Endodermal cell (in vitro differentiated cells): ENCODE measurements around the gene CASK. TPM values are rescaled to one million over a fixed set of nuclear protein-coding genes. Genes with fewer than 3 reads are reported as not detected.

Experiments used
- DNase-seq: peaks from one replicate; pipeline ENCODE4 v3.0.0-alpha.2; 2017
- H3K27ac ChIP-seq: 2 replicates; pipeline ENCODE4 v1.5.1; 2013; ENCODE audit warnings: mild to moderate bottlenecking, low read depth, low read length, moderate library complexity
- H3K27me3 ChIP-seq: 2 replicates; pipeline ENCODE4 v1.6.1; 2013; ENCODE audit warnings: mild to moderate bottlenecking, low read length, moderate library complexity; ENCODE audit not compliant: insufficient read depth, control insufficient read depth, poor library complexity, severe bottlenecking
- H3K36me3 ChIP-seq: 2 replicates; pipeline ENCODE4 v1.7.0; 2013; ENCODE audit warnings: mild to moderate bottlenecking, low read length, moderate library complexity; ENCODE audit not compliant: control insufficient read depth, insufficient read depth
- H3K4me1 ChIP-seq: one replicate; pipeline ENCODE4 v1.7.0; 2013; ENCODE audit warnings: low read length; ENCODE audit not compliant: control insufficient read depth, insufficient read depth
- H3K4me3 ChIP-seq: 2 replicates; pipeline ENCODE4 v1.5.1; 2013; ENCODE audit warnings: mild to moderate bottlenecking, low read length, moderate library complexity
- H3K9ac ChIP-seq: 2 replicates; pipeline ENCODE4 v1.6.1; 2013; ENCODE audit warnings: mild to moderate bottlenecking, low read length, moderate library complexity; ENCODE audit not compliant: poor library complexity, severe bottlenecking; ENCODE audit errors: extremely low read depth
- H3K9me3 ChIP-seq: 2 replicates; pipeline ENCODE4 v1.6.1; 2013; ENCODE audit warnings: mild to moderate bottlenecking, low read length, moderate library complexity; ENCODE audit not compliant: control insufficient read depth
- H3K27ac Mint-ChIP-seq: 2 replicates; pipeline ENCODE4 v1.8.0; 2020; ENCODE audit warnings: mixed read lengths
- H3K27me3 Mint-ChIP-seq: 2 replicates; pipeline ENCODE4 v1.8.0; 2021; ENCODE audit warnings: mild to moderate bottlenecking, mixed read lengths; ENCODE audit not compliant: insufficient read depth
- H3K36me3 Mint-ChIP-seq: 2 replicates; pipeline ENCODE4 v1.8.0; 2020; ENCODE audit warnings: low read depth, mixed read lengths
- H3K4me1 Mint-ChIP-seq: 2 replicates; pipeline ENCODE4 v1.8.0; 2020; ENCODE audit warnings: mixed read lengths
- H3K4me3 Mint-ChIP-seq: 2 replicates; pipeline ENCODE4 v1.8.0; 2020; ENCODE audit warnings: mild to moderate bottlenecking, moderate library complexity, mixed read lengths
- H3K9me3 Mint-ChIP-seq: 2 replicates; pipeline ENCODE4 v1.8.0; 2020; ENCODE audit warnings: mild to moderate bottlenecking, mixed read lengths
- WGBS, 2 experiments: methylation state at CpG; one replicate each; pipeline versions ENCODE4 v1.1.5 to v1.1.7; 2013; ENCODE audit warnings: missing lambda C conversion rate in 2 of 2, mixed read lengths in 1 of 2; ENCODE audit not compliant: insufficient coverage in 1 of 2, insufficient read length in 1 of 2; 5-methylcytosine and 5-hydroxymethylcytosine counted together
- total RNA-seq, 2 donors: library from RNA; stranded (reverse); fragmentation: NEBNext Ultra II Directional in 1 of 2; extraction: Animal tissue kit (Norgen Biotek cat#: 25700) in 1 of 2; gene quantifications; 2 replicates in 1 of 2; 3 replicates in 1 of 2; pipeline ENCODE4 v1.2.1, GENCODE V29; 2021
- TF ChIP-seq, protein P1 (sequence below): fragments of 200-600 bp; sonication (generic); conservative IDR thresholded peaks from 2 replicates; pipeline ENCODE4 v1.5.0; 2021; ENCODE audit warnings: antibody characterized with exemption, mild to moderate bottlenecking

The CASK gene
- total RNA-seq, 2 donors from 2014 or later = 79.1 to 87.1 TPM

DNA sequence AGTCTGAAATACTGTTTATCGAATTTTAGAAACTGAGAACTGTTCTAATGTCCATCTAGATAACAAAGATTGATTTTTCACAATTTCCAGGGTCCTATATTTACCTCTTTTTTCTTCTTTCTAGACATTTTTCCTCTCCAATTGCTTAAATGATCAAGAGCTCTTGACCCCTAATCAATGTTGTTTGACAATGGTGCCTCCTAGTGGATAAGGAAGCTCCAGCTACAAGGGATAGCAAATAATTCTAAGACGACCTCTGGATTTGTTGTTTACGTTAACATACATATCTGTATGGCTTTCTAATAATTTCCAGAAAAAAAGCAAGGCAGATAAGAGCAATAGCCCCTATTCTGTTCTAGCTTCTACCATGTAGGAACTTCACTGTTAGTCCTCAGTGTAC lies 163.5 kb downstream of the CASK start:
- Histone ChIP-seq H3K9ac (no peak overlapping the region), H3K36me3 (no peaks in the 10 kb centered on the region), H3K4me3 (no peak overlapping the region), H3K4me1 (no peaks in the 10 kb centered on the region), H3K27ac (no peak overlapping the region), H3K27me3 (no peaks in the 10 kb centered on the region), H3K9me3 (no peaks in the 10 kb centered on the region)
- no peak for DNase-seq
- no peak overlapping the region for H3K27ac Mint-ChIP-seq
- H3K9me3 Mint-ChIP-seq = peaks cover 18% of the 10 kb centered on the region
- H3K36me3 Mint-ChIP-seq = no peaks in the 10 kb centered on the region
- TF ChIP-seq, protein P1, sequence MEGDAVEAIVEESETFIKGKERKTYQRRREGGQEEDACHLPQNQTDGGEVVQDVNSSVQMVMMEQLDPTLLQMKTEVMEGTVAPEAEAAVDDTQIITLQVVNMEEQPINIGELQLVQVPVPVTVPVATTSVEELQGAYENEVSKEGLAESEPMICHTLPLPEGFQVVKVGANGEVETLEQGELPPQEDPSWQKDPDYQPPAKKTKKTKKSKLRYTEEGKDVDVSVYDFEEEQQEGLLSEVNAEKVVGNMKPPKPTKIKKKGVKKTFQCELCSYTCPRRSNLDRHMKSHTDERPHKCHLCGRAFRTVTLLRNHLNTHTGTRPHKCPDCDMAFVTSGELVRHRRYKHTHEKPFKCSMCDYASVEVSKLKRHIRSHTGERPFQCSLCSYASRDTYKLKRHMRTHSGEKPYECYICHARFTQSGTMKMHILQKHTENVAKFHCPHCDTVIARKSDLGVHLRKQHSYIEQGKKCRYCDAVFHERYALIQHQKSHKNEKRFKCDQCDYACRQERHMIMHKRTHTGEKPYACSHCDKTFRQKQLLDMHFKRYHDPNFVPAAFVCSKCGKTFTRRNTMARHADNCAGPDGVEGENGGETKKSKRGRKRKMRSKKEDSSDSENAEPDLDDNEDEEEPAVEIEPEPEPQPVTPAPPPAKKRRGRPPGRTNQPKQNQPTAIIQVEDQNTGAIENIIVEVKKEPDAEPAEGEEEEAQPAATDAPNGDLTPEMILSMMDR = peak; percentile 77
- no peak overlapping the region for H3K4me3 Mint-ChIP-seq
- H3K4me1 Mint-ChIP-seq = no peaks in the 10 kb centered on the region
- H3K27me3 Mint-ChIP-seq = no peaks in the 10 kb centered on the region
- WGBS, 2 experiments = 61% methylated on average over 2 of the region's 3 CpGs; no CpG with 5 or more reads in 1 of the 2 experiments

DNA sequence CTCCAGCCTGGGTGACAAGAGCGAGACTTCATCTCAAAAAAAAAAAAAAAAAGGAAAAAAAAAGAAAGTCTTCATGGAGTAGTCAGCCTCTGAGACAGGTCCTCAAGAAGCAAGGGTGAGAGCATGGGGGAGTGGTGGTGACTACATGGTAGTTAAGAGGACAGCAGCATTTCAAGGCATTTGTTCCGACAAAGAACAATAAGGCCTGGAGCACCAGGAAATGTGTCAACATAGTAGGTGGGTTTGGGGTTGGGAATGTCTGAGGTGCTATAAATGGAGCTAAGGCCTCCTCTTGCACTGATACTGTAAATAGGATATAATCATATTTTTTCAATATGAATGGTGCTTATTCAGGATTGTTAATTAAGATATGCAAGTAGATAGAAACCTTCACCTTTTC lies 165.0 kb downstream of the CASK start:
- no peaks in the 10 kb centered on the region for H3K9me3 ChIP-seq
- H3K36me3 ChIP-seq = no peaks in the 10 kb centered on the region
- 83% methylated on average over 1 of the region's 2 CpGs; no CpG with 5 or more reads in 1 of the 2 experiments for WGBS, 2 experiments
- Mint-ChIP-seq H3K27ac (no peak overlapping the region), H3K4me3 (no peak overlapping the region), H3K36me3 (peaks cover 2% of the 10 kb centered on the region), H3K27me3 (no peaks in the 10 kb centered on the region), H3K9me3 (peaks cover 18% of the 10 kb centered on the region), H3K4me1 (no peaks in the 10 kb centered on the region)
- no peaks in the 10 kb centered on the region for H3K27me3 ChIP-seq
- H3K9ac ChIP-seq = no peak overlapping the region
- no peaks in the 10 kb centered on the region for H3K4me1 ChIP-seq
- TF ChIP-seq, protein P1 = no peak
- no peak overlapping the region for H3K4me3 ChIP-seq
- no peak for DNase-seq
- no peak overlapping the region for H3K27ac ChIP-seq

DNA sequence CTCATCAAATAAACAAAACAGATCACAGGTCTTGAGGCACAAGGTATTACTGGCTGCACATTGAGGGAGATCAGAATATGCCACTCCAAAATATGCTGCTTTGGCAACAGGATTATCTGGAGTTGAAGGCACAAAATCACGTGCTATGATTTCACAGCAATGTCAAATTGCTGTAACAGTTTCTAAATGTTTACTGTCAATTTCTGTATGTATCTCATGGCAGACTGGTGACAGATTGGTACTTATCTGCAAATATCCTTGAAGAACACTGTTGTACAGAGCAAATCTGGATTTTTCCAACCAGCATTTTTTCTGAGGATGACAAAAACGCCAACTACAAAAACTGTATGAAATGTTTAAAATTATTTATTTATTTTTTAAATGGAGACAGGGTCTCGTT lies 172.6 kb downstream of the CASK start:
- WGBS, 2 experiments = 94 to 100% methylated on average over 1 to 2 of the region's 3 CpGs
- H3K4me3 Mint-ChIP-seq = no peak overlapping the region

More for the DNA sequence above, 172.6 kb downstream of the CASK start:
- Histone ChIP-seq H3K27ac (no peak overlapping the region), H3K9me3 (no peaks in the 10 kb centered on the region), H3K4me3 (no peak overlapping the region), H3K36me3 (no peaks in the 10 kb centered on the region), H3K4me1 (no peaks in the 10 kb centered on the region), H3K27me3 (no peaks in the 10 kb centered on the region), H3K9ac (no peak overlapping the region)
- TF ChIP-seq, protein P1 = no peak
- Mint-ChIP-seq H3K4me1 (no peaks in the 10 kb centered on the region), H3K27me3 (no peaks in the 10 kb centered on the region), H3K9me3 (peaks cover 21% of the 10 kb centered on the region), H3K36me3 (peaks cover 2% of the 10 kb centered on the region), H3K27ac (no peak overlapping the region)
- DNase-seq = no peak
